GM19328 (cell line): ENCODE measurements around the gene KISS1R.
"Not testable (repeated sequence)": the region's sequence is repeated elsewhere in the genome, so short reads cannot be mapped to it uniquely, and the experiment has no call there.

Experiments
- ATAC-seq: cut with Tn5 transposase; IDR thresholded peaks from one replicate; pipeline ENCODE4 v1.9.1; 2021; ENCODE audit warnings: mild to moderate bottlenecking, moderate library complexity; ENCODE audit not compliant: unreplicated experiment

The KISS1R gene

GRCh38 chr19:952049-952679 is 35.0 kb downstream of the KISS1R start:
- no peak for ATAC-seq

- ATAC-seq = no peak
These were observed 35.7 kb downstream of the KISS1R start for GRCh38 chr19:952680-953444.

DNA sequence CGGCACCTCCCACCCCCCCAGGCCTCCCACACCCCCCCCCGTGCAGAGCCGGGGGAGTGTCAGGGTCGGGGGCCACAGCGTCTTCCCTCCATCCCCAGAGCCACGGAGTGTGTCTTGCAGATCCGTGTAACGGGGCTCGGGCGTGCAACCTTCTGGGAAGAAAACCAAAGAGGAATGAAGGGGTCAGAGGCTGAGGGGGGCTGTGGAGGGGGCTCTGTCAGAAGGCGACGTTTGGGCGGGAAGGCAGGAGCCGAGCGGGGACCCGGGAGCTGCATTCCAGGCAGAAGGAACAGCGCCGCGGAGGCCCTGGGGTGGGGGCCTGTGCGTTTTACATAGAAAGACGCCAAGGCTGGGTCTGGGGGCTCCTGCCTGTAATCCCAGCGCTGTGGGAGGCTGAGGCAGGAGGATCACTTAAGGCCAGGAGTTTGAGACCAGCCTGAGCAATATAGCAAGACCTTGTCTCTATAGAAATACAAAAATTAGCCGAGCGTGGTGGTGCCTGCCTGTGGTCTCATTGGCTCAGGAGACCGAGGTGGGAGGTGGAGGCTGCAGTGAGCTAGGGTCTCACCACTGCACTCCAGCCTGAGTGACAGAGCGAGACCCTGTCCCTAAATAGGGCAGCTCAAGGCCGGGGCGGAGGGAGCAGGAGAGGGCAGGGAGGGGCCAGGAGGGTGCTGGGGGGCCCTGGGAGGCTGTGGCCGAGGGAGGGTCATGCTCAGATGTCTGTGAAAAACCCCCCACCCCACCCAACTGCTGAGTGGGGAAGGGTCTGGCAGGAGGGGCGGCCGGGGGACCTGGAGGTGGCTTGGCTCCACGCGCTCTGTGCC is 36.5 kb downstream of the KISS1R start:
- no peak for ATAC-seq

GRCh38 chr19:954272-954671 is 37.1 kb downstream of the KISS1R start:
- ATAC-seq = no peak

- no peak for ATAC-seq
These were observed 37.8 kb downstream of the KISS1R start for GRCh38 chr19:954672-955494.

GRCh38 chr19:955803-956765 is 39.0 kb downstream of the KISS1R start:
- no peak for ATAC-seq

GRCh38 chr19:956766-957440 is 39.8 kb downstream of the KISS1R start:
- ATAC-seq = no peak

- ATAC-seq = not testable (repeated sequence)
These were observed 40.4 kb downstream of the KISS1R start for GRCh38 chr19:957578-957977.

DNA sequence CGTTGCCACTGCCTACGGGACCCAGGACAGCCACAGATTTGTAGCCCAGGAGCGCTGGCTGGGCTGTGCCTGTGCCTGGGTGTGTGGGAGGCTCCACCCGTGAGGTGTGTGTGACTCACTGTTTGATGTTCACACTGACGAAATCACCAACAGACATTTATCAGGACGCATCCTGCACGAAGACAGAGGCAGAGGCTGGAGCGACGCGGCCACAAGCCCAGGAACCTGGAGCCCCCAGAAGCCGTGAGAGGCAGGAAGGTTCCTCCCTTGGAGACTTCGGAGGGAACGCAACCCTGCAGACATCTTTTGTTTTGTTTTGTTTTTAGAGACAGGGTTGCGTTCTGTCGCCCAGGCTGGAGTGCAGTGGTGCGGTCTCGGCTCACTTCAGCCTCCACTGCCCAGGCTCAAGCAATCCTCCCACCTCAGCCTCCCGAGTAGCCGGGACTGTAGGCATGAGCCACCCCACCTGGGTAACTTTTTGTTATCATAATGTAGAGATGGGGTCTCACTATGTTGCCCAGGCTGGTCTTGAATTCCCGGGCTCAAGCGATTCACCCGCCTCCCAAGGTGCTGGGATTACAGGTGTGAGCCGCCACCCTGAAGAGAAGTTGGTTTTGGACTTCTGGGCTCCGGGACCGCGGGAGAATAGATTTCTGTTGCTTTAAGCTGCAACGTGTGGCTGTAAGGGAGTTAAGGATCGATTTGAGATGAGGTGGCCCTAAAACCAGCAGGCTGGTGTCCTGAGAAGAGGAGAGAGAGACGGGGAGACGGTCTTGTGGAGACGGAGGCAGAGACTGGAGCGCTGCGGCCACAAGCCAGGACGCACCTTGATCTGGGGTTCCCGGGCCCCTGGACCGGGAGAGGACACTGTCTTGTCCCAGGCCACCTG is 42.1 kb downstream of the KISS1R start:
- ATAC-seq = no peak

GRCh38 chr19:960020-960419 is 42.9 kb downstream of the KISS1R start:
- no peak for ATAC-seq

DNA sequence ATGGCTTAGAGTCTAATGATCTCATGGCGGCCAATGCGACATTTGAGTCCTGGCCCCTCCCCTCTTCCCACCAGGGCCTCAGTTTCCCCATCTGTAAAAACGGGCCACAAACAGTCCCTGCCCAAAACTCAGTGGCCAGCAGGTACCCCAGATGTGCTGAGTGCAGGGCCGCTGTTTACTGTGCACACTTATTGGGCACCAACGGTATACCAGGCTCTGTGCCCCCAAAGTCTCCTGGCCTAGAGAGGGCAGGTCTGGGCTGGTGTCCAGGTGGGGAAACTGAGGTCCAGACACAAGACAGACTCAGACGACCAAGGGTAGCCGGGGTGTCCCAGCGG is 43.4 kb downstream of the KISS1R start:
- ATAC-seq = no peak

DNA sequence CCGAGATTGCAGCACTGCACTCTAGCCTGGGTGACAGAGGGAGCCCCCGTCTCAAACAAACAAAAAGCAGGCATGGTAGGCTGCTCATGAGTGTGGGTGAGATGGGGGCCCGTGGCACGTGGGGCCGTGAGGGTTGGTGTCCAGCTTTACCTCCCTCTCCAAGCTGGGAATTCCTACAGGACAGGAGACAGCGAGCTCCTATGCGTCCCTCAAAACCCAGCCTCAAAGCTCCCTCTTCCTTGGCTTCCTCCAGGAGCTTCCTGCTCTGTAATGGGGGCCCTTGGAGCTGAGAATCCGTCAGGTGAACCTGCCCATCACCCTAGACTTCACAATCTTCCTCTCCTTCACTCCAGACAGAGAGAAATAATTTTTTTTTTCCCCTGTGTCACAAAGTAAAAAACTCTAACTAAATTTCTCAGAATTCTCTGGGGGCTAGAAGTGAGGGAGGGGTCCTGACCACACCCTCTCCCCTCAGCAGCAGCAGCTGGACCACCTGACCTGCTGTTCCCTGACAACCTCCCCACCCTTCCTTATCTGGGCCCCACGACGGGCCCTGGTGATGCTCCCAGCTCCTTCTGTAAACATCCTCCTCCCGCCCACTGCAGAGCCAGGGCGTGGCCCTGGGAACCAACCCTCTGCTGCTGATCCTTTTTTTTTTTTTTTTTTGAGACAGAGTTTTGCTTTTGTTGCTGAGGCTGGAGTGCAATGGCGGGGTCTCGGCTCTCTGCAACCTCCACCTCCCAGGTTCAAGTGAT is 44.9 kb downstream of the KISS1R start:
- ATAC-seq = no peak

DNA sequence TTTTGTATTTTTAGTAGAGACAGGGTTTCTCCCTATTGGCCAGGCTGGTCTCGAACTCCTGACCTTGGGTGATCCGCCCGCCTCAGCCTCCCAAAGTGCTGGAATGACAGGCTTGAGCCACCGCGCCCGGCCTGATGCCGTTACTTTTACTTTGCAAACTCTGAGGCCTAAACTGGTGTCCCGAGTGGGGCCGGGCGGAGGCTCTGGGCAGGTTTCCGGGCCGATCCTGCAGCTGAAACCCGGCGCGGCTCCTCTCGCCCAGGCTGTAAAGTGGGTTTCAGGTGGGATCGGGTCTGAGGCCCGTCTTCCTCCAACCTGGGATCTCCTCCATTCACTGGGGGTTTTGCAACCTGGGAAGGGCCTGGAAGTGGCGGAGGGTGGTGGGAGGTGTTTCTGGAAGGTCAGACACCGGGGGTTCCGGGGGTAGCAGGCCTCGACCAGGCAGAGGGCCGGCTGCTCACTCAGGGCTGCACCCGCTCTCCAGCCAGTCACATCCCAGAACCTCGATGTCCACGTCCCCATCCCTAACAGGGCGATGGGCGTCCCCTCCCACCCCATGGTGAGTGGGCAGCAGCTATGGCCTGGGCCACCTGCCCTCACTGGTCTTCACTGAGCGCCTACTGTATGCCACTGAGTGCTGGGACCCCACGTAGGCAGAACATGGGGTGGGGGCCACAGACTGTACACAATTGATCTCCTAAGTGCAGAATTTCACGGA is 45.7 kb downstream of the KISS1R start:
- ATAC-seq = no peak

DNA sequence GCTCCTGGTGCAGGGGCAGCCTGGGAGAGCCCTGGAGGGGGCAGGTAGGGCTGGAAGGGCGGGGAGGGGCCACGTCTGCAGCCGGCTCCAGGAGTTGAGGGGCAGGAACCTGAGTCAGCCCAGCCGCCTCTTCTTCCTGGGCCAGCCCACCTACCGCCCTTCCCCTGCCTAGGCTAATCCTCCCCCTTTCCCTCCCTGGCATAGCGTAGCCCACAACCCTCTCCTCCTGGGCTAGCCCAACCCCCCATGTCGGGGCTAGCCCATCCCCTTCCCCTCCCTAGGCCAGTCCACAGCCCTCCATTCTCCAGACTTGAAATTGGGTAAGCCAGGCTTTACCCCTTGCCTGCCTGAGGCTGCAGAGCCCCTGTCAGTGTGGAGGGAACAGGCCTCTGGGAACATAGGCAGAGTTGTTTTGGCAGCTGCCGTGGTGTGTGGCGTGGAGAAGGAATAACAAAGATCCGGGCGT is 46.4 kb downstream of the KISS1R start:
- ATAC-seq = no peak

- no peak for ATAC-seq
These were observed 47.0 kb downstream of the KISS1R start for GRCh38 chr19:964116-964520.

- no peak for ATAC-seq
These were observed 47.9 kb downstream of the KISS1R start for GRCh38 chr19:964761-965694.
